HG03066 (cell line): ENCODE measurements around the gene ALB.
A peak's percentile ranks its signal among the peaks of the same experiment; 100 is the strongest.

Experiments used
- ATAC-seq: cut with Tn5 transposase; IDR thresholded peaks from one replicate; pipeline ENCODE4 v1.9.1; 2021; ENCODE audit warnings: low read depth; ENCODE audit not compliant: unreplicated experiment

Gene ALB

DNA sequence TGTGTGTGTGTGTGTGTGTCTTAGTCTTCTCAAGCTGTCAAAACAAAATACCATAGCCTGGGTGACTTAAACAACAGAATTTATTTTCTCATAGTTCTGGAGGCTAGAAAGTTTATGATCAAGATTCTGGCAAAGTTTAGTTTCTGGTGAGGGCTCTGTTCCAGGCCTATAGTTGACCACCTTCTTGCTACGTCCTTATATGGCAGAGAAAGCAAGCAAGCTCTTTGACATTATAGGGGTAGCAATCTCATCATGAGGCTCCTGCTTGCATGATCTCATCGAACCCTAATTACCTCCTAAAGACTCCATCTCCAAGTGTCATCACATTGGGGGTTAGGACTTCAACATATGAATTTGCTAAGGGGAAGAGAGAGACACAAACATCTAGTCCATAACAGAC, 25.0 kb downstream of the ALB start:
- no peak for ATAC-seq

DNA sequence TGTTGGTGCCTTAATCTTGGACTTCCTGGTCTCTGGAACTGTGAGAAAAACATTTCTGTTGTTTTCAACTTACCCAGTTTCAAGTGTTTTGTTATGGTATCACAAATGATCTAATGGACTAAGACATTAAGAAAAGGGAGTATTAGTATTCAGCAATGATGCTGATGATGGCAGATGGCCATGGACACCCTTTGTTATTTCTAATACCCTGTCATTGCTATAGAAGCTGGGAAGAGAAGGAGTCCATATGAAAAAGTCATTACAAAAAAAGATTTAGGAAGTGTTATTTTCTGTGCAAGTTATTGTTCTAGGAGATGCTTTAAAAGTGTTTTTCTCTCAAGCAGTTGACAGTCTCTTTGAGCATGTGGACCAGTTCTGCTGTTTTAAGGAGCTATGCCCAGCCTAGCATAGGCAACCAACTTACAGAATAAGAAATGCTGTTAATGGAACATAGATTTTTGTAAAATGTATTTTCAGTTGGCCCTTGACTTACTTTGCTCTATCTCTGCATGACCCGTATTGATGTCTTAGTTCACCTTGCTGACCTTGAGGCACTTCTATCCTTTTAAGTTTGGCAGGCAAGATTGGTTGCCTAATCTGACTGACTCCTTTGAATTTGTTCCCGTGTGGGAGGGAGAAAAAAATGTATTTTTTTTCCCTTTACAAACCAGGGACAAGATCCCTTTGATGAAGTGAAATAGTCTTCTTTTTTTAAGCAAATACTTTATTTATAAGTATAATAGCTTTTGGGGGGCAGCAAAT, 25.9 kb downstream of the ALB start:
- ATAC-seq: no peak

DNA sequence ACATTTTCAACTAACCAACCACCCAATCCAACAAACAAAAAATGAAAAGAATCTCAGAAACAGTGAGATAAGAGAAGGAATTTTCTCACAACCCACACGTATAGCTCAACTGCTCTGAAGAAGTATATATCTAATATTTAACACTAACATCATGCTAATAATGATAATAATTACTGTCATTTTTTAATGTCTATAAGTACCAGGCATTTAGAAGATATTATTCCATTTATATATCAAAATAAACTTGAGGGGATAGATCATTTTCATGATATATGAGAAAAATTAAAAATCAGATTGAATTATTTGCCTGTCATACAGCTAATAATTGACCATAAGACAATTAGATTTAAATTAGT, 27.7 kb downstream of the ALB start:
- no peak for ATAC-seq

DNA sequence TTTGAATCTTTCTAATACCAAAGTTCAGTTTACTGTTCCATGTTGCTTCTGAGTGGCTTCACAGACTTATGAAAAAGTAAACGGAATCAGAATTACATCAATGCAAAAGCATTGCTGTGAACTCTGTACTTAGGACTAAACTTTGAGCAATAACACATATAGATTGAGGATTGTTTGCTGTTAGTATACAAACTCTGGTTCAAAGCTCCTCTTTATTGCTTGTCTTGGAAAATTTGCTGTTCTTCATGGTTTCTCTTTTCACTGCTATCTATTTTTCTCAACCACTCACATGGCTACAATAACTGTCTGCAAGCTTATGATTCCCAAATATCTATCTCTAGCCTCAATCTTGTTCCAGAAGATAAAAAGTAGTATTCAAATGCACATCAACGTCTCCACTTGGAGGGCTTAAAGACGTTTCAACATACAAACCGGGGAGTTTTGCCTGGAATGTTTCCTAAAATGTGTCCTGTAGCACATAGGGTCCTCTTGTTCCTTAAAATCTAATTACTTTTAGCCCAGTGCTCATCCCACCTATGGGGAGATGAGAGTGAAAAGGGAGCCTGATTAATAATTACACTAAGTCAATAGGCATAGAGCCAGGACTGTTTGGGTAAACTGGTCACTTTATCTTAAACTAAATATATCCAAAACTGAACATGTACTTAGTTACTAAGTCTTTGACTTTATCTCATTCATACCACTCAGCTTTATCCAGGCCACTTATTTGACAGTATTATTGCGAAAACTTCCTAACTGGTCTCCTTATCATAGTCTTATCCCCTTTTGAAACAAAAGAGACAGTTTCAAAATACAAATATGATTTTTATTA, 28.3 kb downstream of the ALB start:
- no peak for ATAC-seq

DNA sequence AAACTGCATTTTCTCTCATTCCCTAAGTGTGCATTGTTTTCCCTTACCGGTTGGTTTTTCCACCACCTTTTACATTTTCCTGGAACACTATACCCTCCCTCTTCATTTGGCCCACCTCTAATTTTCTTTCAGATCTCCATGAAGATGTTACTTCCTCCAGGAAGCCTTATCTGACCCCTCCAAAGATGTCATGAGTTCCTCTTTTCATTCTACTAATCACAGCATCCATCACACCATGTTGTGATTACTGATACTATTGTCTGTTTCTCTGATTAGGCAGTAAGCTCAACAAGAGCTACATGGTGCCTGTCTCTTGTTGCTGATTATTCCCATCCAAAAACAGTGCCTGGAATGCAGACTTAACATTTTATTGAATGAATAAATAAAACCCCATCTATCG, 29.1 kb downstream of the ALB start:
- ATAC-seq: no peak

DNA sequence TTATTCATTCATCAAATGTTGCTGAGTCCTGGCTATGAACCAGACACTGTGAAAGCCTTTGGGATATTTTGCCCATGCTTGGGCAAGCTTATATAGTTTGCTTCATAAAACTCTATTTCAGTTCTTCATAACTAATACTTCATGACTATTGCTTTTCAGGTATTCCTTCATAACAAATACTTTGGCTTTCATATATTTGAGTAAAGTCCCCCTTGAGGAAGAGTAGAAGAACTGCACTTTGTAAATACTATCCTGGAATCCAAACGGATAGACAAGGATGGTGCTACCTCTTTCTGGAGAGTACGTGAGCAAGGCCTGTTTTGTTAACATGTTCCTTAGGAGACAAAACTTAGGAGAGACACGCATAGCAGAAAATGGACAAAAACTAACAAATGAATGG, 30.2 kb downstream of the ALB start:
- ATAC-seq: no peak

DNA sequence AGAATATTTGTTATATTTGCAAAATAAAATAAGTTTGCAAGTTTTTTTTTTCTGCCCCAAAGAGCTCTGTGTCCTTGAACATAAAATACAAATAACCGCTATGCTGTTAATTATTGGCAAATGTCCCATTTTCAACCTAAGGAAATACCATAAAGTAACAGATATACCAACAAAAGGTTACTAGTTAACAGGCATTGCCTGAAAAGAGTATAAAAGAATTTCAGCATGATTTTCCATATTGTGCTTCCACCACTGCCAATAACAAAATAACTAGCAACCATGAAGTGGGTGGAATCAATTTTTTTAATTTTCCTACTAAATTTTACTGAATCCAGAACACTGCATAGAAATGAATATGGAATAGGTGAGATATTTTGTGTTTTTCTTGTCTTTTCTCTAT, 31.9 kb downstream of the ALB start, which contains the start of gene AFP:
Gene AFP (plus strand): TSS at position 238 of the 400 bp plus-strand sequence. CDS start 42 bp downstream, at position 280.
- ATAC-seq: no peak

DNA sequence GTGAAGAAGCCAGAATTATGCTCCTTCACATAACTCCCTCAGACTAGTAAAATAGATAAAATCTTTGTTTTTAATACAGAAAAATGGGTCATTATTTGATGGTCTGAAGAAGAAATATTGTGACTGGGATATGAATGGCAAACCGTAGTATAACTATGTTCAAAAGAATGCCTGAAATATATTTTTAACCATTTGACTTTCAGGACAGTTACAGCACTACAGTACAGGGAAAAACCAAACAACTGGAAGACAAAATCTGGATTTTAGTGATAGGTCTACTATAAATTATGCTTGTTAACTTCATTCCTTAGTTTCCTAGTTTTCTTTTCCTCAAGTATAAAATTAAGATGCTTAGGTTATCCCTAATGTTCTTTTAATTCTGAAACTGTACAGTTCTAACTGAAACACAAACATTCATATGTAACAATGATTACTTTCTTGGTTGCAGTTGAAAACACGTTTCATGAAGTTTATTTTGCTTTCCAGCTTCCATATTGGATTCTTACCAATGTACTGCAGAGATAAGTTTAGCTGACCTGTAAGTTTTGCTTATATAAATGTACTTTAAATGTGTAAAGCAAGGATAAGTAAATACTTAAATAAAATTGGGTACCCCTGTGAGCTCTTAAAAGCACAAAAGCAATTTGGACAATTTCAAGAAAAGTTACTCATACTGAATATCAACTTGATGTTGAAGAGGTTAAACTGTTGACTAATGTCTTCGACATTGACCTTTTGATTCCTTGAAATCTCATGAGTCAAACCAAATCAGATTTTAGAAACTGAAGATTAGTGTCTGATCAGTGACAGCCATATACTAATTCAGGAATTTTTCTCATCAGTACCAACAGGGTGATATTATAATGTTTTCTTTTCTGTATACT, 32.8 kb downstream of the ALB start:
- no peak for ATAC-seq

DNA sequence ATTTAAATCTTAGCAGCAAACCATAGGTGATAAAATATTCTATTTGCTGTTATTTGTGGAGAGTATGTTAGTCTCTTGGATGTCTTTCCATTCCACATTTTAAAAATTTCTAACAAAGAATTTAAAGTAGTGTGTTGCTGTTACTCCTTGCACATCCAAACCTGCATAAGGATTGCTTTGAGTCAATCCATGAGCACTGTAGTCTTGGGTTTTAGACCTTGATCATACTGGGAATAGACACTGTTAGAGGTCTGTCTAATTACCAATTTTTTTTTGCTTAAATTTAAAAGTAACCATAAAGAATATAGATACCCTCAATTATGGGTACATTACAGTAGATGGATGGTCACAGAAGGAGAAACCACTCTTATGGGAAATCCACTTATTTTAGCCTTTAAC, 33.5 kb downstream of the ALB start:
- no peak for ATAC-seq

DNA sequence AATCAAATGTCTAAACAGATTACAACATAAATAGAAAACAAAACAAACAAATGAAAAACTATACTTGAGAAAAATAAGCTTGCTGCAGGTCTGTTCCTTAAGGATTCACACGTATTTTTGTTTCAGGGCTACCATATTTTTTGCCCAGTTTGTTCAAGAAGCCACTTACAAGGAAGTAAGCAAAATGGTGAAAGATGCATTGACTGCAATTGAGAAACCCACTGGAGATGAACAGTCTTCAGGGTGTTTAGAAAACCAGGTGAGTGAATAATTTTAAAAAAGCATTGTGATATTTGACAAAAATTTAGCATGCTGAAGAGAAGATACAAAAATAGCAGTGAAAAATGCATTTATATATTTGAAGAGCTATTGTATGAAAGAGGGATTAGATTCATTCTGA, 34.0 kb downstream of the ALB start:
- ATAC-seq: no peak

DNA sequence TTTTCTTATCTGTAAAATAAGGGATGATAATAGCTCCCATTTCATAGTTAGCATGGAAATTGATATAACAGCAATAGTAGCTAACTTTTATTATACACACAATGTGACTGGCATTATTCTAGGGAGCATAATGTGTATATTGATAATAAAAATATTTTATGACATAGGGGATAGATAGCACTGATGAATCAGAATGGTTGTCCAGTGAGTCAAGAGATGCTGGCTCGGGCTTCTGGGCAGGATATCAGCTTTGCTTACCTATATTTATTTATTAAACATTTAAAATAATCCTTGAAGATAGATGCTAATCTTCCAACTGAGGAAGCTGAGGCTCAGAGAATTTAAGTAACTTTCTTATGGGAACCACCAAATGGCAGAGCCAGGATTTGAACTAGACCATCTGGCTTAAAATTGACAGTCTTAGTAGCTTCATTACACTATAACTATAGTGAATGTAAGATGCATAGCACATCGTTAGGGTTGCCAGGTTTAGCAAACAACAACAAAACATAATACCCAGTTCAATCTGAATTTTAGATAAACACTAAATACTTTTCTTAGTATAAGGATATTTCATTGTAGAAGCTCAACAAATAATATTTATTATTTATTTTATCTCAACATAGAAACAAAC, 34.6 kb downstream of the ALB start:
- ATAC-seq: no peak

DNA sequence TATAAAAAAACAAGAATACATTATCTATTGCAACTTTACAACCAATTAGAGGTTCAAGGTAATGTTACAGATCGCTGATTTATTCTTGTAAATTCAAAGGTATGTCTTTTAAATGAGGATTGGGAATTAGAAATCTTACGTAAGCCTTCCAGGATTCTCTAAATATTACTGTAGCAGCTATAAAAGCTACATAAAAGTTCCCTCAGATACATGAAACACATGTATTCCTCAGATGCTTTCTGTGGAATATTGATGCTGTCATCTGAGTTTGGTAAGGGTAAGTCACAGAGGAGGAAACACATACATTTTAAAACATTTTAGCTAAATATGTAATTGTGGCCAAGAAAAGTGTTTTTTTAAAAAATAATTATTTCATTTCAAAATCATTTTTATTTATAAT, 35.4 kb downstream of the ALB start:
- ATAC-seq: no peak

DNA sequence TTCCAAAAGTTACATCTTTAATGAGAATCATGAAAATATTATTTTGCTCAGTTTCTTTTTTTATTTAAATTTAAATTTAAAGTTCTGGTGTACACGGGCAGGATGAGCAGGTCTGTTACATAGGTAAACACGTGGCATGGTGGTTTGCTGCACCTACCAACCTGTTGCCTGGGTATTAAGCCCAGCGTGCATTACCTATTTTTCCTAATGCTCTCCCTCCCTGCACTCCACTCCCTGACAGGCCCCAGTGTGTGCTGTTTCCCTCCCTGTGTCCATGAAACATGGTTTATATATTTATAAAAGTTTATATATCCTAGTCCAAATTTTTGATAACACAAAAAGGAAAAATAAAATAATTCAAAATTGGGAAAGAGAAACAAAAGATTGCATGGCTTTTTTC, 35.9 kb downstream of the ALB start:
- ATAC-seq: no peak

DNA sequence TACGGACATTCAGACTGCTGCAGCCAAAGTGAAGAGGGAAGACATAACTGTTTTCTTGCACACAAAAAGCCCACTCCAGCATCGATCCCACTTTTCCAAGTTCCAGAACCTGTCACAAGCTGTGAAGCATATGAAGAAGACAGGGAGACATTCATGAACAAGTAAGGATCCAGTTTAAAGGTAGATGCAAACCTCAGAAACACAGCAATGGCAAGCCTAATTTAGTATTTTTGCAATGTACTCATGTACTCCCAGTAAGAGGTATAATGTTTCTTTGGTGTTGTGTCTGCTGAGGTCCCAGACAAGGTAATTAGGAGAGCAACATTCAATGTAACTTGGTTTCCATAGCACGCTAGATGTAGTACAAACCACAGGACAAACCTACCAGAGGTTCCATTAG, 36.6 kb downstream of the ALB start:
- ATAC-seq: no peak

DNA sequence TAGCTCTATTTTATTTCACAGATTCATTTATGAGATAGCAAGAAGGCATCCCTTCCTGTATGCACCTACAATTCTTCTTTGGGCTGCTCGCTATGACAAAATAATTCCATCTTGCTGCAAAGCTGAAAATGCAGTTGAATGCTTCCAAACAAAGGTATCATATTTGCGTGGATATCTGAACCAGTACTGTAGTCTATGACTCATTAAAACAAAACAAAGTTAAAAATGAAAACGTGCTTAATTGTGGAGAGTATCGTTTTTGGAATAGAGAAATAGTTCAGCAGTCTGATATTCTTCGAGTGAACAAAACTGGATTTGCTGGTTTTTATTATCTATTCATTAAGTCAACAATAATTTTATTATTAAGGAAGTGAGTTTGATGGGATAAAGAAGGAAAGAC, 38.2 kb downstream of the ALB start:
- ATAC-seq: no peak

DNA sequence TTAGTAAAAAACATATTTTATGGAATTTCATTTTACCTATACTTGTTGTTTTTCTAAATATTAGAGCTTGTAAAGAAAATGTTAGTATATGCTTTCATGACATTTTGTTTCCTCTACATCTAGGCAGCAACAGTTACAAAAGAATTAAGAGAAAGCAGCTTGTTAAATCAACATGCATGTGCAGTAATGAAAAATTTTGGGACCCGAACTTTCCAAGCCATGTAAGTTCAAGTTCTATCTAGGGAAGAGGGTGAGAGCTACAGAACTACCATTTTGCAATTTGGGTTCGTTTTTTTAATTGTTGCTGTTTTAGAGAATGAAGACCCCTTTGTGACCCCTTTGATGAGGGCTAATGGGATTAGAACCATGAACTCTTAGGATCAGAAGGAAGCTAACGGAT, 39.1 kb downstream of the ALB start:
- no peak for ATAC-seq

DNA sequence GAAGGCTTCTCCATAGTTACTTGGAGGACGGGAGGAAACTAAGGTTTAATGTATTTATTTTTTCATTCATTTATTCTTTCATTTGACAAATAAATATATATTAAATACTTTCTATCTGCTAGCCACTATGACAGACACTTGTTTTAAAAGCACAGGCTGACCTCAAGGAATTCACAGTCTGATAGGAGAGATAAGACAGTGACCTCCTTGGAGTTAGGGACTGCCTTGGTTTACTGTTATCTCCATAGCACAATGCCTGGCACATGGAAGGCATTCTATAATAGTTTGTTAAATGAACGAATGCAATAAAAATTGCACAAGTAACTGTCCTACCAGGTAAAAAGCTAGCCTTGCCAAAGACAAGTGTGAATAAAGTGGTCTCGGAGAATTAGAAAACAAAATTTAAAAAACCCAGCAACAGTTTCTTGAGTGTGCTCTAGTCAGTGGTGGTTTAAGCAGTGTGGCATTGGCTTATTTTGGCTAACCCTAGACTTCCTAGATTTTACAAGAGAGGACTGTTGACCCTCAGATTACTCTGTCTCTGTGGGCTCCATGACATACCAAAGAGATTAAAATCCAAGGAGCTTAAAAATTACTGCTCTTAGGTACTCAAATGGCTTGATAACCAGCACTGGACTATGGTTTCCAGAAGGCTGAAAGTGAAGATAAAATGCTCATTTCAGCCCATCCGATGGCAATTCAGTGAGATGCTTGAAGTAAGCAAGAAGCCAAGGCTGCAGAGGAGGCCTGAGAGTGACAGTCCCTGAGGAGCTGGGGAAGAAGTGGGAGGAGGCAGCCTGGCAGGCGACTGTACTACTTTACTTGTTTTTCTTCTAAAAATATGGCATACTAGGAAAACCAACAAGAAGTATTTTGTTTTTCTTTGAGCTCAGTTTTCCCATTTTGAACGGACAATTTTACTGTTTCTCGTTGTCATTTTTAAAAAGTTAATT, 41.6 kb downstream of the ALB start:
- ATAC-seq: no peak

DNA sequence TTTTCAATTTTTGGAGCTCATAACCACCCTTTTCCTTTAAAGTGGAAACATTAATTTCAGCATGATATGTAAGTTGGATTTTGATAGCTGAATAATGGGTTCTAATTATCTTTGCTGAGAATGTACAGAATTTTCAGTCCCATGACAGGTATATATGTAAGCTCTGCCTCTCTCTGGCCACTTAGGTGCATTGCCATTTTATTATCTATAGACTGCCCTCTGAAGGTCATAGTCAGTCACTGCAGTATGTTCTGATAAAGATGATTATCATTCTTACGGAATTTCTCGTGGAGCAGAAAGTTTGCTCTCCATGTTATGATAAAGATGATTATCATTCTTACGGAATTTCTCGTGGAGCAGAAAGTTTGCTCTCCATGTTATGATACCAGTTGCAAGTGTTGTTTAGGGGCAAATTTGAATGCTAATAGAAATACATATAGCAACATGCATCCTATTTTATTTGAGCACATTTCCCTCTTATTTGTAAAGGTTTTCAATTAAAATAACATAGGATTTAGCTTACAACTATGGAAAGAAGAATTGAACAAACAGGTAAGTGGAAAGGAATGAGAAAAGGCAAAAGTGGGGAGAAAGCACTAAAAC, 42.4 kb downstream of the ALB start:
- peak; percentile 99 for ATAC-seq

DNA sequence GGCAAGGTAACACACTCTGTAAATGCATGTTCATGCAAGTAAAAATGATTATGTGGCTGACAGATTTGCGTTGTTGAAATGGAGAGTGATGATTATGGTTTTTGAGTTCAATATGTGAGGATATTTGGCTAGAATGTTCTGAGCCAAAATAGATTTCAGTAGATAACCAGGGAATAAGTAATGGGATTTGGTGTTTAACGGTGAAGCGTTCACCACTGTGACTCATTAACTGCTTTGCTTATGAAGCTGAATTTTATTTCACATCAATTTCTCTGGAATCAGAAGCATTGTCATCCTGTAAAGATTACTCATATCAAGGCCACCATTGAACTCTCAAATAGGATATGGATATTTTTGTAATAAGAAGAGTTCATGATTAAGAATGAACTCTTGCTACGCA, 43.6 kb downstream of the ALB start:
- no peak for ATAC-seq
